ENCODE measurements around the gene CBFA2T3. TPM values are rescaled to one million over a fixed set of nuclear protein-coding genes. Genes with fewer than 3 reads are reported as not detected.

The CBFA2T3 gene
- total and polyA plus RNA-seq, 4 donors, result 0.18 to 9.4 (median 2.7) TPM

DNA sequence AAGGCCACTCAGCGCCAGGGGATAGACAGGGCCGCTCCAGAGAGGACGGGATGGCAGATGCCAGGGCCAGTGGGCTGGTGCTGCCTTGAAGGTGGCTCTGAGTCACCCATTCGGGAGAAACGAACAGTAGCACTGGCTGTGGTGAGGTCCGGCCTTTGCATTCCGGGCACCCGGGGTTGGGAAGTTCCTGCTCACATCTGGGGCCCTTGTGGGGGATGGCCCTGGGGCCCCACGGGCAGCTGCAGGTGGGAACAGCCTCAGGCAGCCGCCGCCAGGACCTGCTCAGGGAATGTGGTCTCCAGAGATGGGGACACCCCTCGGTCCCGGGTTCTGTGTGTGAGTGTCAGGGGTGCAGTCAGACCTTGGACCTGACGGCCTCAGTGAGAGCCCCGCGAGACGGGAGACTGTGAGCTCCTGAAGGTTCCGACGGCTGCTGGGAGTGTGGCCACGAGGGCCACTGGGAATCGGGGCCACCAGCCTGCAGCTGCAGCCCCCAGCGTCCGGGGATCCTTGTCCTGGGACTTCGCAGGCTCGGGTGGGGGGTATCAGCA, 1.4 kb downstream of the CBFA2T3 start:
- Histone ChIP-seq H3K4me1 (ENCODE audit: control insufficient read depth in 1 of 2, insufficient read depth in 2 of 2, low read length in 2 of 2) (no peaks in the 10 kb centered on the region), H3K9me3 (ENCODE audit: control insufficient read depth, low read length) (no peaks in the 10 kb centered on the region), H3K27ac (ENCODE audit: low read depth in 1 of 2, low read length in 2 of 2) (no peak overlapping the region), H3K36me3 (ENCODE audit: control insufficient read depth in 1 of 2, insufficient read depth in 2 of 2, low read length in 1 of 2) (no peaks in the 10 kb centered on the region), H3K4me3 (ENCODE audit: low read length in 2 of 2) (no peak overlapping the region), H3K27me3 (ENCODE audit: control insufficient read depth in 1 of 2, insufficient read depth in 2 of 2, low read length in 1 of 2) (no peaks in the 10 kb centered on the region)
- ATAC-seq (ENCODE audit: low FRiP score), result no peak
- no peak for DNase-seq
- WGBS, 2 donors, result 70 to 72% methylated on average over 25 of the region's 25 CpGs
- intact Hi-C loops (cut with DNase I), result no loop called here

DNA sequence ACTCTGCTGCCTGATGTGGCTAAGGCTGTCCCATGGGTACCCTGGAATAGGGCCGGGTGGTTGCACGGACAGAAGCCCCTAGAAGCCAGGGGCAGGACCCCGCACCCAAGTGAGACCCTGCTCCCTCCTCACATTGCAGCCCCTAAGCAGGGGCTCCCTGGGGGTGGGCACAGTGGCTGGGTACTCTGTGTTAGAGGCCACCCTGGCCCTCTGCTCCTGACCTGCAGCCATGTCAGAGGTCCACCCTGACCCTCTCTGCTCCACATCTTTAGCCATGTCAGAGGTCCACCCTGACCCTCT, 2.1 kb downstream of the CBFA2T3 start:
- no peaks in the 10 kb centered on the region for H3K4me1 ChIP-seq (ENCODE audit: control insufficient read depth in 1 of 2, insufficient read depth in 2 of 2, low read length in 2 of 2)
- H3K27ac ChIP-seq (ENCODE audit: low read depth in 1 of 2, low read length in 2 of 2), result no peak overlapping the region
- WGBS, 2 donors, result 70 to 78% methylated on average over 2 to 3 of the region's 3 CpGs
- intact Hi-C loops (cut with DNase I), result no loop called here
- ATAC-seq (ENCODE audit: low FRiP score), result no peak
- no peak for DNase-seq
- H3K9me3 ChIP-seq (ENCODE audit: control insufficient read depth, low read length), result no peaks in the 10 kb centered on the region
- H3K36me3 ChIP-seq (ENCODE audit: control insufficient read depth in 1 of 2, insufficient read depth in 2 of 2, low read length in 1 of 2), result no peaks in the 10 kb centered on the region
- no peaks in the 10 kb centered on the region for H3K27me3 ChIP-seq (ENCODE audit: control insufficient read depth in 1 of 2, insufficient read depth in 2 of 2, low read length in 1 of 2)
- no peak overlapping the region for H3K4me3 ChIP-seq (ENCODE audit: low read length in 2 of 2)

DNA sequence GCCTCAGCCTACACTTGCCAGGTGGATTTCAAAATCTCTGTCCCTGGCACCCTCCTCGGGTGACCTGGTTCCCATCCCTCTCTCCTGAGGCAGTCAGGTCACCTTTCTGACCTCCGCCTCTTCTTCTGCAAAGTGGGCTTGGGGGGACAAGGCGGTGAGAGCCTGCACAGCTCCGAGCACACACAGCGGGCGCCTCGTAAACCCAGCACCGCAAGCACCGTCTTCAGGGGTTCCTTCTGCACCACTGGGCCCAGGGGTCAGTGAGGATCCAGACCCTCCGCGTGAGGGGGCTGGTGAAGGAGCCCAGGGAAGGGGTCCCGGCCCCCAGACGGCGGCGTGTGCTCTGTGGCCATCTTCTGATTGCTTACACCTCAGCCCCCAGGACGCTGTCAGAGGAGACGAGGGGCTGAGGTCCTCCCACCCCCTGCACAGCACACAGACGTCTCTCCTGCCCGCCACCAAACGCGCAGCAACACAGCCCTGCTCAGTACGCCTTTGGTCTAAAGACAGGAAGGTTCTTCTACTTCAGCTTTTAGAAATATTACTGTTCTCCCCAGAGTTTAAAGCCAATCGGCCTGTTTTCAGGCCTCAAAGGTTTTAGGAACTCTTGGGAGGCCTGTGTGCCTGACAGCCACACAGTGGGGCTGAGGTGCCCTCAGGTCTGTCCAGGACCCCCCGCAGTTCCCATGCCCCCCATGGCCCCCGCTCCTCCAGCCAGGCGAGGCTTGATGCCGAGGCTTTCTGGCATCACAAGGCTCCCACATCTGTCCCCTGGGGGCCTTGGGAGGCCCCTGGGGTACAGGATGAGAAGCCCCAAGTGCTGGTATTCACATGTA, 2.7 kb downstream of the CBFA2T3 start:
- Histone ChIP-seq H3K27ac (ENCODE audit: low read depth in 1 of 2, low read length in 2 of 2) (no peak overlapping the region), H3K4me1 (ENCODE audit: control insufficient read depth in 1 of 2, insufficient read depth in 2 of 2, low read length in 2 of 2) (no peaks in the 10 kb centered on the region), H3K36me3 (ENCODE audit: control insufficient read depth in 1 of 2, insufficient read depth in 2 of 2, low read length in 1 of 2) (no peaks in the 10 kb centered on the region), H3K4me3 (ENCODE audit: low read length in 2 of 2) (no peak overlapping the region), H3K27me3 (ENCODE audit: control insufficient read depth in 1 of 2, insufficient read depth in 2 of 2, low read length in 1 of 2) (no peaks in the 10 kb centered on the region), H3K9me3 (ENCODE audit: control insufficient read depth, low read length) (no peaks in the 10 kb centered on the region)
- WGBS, 2 donors, result 74 to 76% methylated on average over 27 of the region's 27 CpGs
- DNase-seq (no peak), ATAC-seq (ENCODE audit: low FRiP score) (no peak)
- intact Hi-C loops (cut with DNase I), result no loop called here

DNA sequence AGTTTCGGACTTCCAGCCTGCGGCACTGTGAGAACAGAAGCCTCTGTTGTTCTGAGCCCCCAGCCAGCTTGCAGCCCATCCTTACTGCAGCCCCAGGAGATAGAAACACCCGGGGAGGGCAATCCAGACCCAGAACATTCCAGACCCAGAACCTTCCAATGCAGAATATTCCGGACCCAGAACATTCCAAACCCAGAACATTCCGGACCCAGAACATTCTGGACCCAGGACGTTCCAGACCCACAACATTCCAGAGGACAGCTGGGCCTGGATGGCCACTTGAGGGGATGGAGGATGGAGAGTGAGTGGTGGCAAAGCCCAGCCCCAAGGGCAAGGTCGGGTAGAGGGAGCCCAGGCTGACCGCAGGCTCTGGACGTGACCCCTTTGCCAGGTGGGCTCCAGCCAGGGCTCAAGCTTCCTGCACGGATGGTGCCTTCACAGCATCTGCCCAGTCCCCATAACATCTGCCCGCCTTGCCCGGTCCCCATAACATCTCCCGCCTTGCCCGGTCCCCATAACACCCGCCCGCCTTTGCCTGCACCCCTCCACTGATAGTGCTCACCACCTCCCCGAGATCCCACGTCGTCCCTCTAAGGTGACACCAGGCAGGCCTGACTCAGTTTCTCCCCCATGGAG, 3.5 kb downstream of the CBFA2T3 start:
- Histone ChIP-seq H3K36me3 (ENCODE audit: control insufficient read depth in 1 of 2, insufficient read depth in 2 of 2, low read length in 1 of 2) (no peaks in the 10 kb centered on the region), H3K27ac (ENCODE audit: low read depth in 1 of 2, low read length in 2 of 2) (no peak overlapping the region), H3K4me3 (ENCODE audit: low read length in 2 of 2) (no peak overlapping the region), H3K4me1 (ENCODE audit: control insufficient read depth in 1 of 2, insufficient read depth in 2 of 2, low read length in 2 of 2) (no peaks in the 10 kb centered on the region), H3K9me3 (ENCODE audit: control insufficient read depth, low read length) (no peaks in the 10 kb centered on the region), H3K27me3 (ENCODE audit: control insufficient read depth in 1 of 2, insufficient read depth in 2 of 2, low read length in 1 of 2) (no peaks in the 10 kb centered on the region)
- intact Hi-C loops (cut with DNase I), result no loop called here
- WGBS, 2 donors, result 81 to 82% methylated on average over 19 of the region's 19 CpGs
- no peak for ATAC-seq (ENCODE audit: low FRiP score)
- no peak for DNase-seq

DNA sequence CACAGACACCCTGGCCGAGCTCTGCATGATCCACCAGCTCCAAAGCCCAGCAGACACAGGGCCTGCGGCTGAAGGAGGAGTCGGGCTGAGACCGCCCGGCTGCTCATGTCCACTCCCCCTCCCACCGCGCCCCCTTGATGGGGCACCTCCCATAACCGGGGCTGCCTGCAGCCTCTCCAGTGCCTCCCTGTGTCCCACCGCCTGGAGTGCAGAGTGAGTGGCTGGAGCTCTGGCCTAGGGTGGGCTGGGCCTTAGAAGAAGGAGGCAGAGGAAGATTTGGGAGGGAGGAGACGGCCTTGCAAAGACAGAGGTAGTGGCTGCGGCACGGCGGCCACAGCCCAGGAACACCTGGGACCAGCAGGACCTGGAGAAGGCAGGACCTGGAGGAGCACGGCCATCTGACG, 4.0 kb downstream of the CBFA2T3 start:
- intact Hi-C loops (cut with DNase I), result no loop called here
- ATAC-seq (ENCODE audit: low FRiP score) (no peak), DNase-seq (no peak)
- 32 to 37% methylated on average over 15 of the region's 15 CpGs for WGBS, 2 donors
- no peak overlapping the region for H3K27ac ChIP-seq (ENCODE audit: low read depth in 1 of 2, low read length in 2 of 2)
- no peaks in the 10 kb centered on the region for H3K9me3 ChIP-seq (ENCODE audit: control insufficient read depth, low read length)
- H3K27me3 ChIP-seq (ENCODE audit: control insufficient read depth in 1 of 2, insufficient read depth in 2 of 2, low read length in 1 of 2), result no peaks in the 10 kb centered on the region
- H3K36me3 ChIP-seq (ENCODE audit: control insufficient read depth in 1 of 2, insufficient read depth in 2 of 2, low read length in 1 of 2), result no peaks in the 10 kb centered on the region
- H3K4me1 ChIP-seq (ENCODE audit: control insufficient read depth in 1 of 2, insufficient read depth in 2 of 2, low read length in 2 of 2), result no peaks in the 10 kb centered on the region
- H3K4me3 ChIP-seq (ENCODE audit: low read length in 2 of 2), result no peak overlapping the region

DNA sequence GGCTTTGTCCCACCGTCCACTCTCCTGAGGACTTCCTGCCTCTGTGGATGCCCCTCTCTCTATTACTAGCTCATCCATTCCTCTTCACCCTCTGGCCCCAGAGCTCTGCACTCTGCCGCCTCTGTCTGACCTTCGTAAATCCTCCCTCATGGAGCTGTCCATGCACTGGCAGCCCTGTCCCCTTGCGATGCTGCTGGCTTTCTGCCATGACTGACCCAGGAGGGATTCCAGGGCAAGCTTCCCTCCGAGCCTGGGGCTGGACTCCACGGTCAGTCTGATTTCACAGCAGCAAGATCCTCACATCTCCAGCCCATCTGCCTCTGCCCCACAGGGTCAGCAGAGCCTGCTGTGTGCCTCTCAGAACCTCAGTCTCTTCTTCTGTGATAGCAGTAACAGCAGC, 4.7 kb downstream of the CBFA2T3 start:
- no peak overlapping the region for H3K4me3 ChIP-seq (ENCODE audit: low read length in 2 of 2)
- no peak overlapping the region for H3K27ac ChIP-seq (ENCODE audit: low read depth in 1 of 2, low read length in 2 of 2)
- H3K36me3 ChIP-seq (ENCODE audit: control insufficient read depth in 1 of 2, insufficient read depth in 2 of 2, low read length in 1 of 2), result no peaks in the 10 kb centered on the region
- WGBS, 2 donors, result 11 to 21% methylated on average over 6 of the region's 6 CpGs
- ATAC-seq (ENCODE audit: low FRiP score) (no peak), DNase-seq (no peak)
- no peaks in the 10 kb centered on the region for H3K4me1 ChIP-seq (ENCODE audit: control insufficient read depth in 1 of 2, insufficient read depth in 2 of 2, low read length in 2 of 2)
- intact Hi-C loops (cut with DNase I), result no loop called here
- H3K27me3 ChIP-seq (ENCODE audit: control insufficient read depth in 1 of 2, insufficient read depth in 2 of 2, low read length in 1 of 2), result no peaks in the 10 kb centered on the region
- H3K9me3 ChIP-seq (ENCODE audit: control insufficient read depth, low read length), result no peaks in the 10 kb centered on the region

DNA sequence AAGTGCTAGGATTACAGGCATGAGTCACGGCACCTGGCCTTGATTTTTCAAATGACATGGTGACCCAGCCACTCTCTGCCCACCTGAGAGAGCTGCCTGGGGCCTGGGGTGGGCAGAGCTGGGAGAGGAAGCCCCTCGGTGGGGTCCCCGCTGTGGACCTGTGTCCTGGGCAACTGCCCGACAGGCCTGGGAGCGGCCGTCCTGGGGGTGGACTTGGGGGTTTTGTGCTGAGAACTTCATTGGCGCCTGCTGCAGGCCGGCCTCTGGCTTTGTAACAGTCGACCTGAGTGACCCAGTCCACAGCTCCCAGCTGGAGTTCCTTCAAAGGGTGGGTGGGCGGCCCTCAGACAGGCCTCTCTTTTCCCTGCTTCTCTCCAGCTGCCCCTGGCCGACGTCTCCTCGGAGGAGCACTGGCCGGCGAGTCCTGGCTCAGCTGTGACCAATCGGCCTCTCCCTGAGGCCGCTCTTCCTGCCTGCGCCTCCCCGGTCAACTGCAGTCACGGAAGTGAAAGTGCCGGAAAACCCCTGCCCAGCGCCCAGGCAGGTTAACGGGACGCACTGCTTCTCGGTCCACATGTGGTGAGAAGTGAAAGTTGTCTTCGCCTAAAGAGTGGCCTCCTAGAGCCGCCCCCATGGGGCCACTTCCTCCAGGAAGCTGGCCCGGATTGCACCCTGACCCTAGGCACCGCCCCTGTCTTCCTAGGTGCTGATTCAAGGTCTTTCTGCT, 5.5 kb downstream of the CBFA2T3 start:
- intact Hi-C loops (cut with DNase I), result no loop called here
- no peak overlapping the region for H3K27ac ChIP-seq (ENCODE audit: low read depth in 1 of 2, low read length in 2 of 2)
- DNase-seq (no peak), ATAC-seq (ENCODE audit: low FRiP score) (no peak)
- no peaks in the 10 kb centered on the region for H3K36me3 ChIP-seq (ENCODE audit: control insufficient read depth in 1 of 2, insufficient read depth in 2 of 2, low read length in 1 of 2)
- no peaks in the 10 kb centered on the region for H3K27me3 ChIP-seq (ENCODE audit: control insufficient read depth in 1 of 2, insufficient read depth in 2 of 2, low read length in 1 of 2)
- H3K4me3 ChIP-seq (ENCODE audit: low read length in 2 of 2), result no peak overlapping the region
- H3K9me3 ChIP-seq (ENCODE audit: control insufficient read depth, low read length), result no peaks in the 10 kb centered on the region
- H3K4me1 ChIP-seq (ENCODE audit: control insufficient read depth in 1 of 2, insufficient read depth in 2 of 2, low read length in 2 of 2), result no peaks in the 10 kb centered on the region
- 82 to 83% methylated on average over 29 of the region's 29 CpGs for WGBS, 2 donors

DNA sequence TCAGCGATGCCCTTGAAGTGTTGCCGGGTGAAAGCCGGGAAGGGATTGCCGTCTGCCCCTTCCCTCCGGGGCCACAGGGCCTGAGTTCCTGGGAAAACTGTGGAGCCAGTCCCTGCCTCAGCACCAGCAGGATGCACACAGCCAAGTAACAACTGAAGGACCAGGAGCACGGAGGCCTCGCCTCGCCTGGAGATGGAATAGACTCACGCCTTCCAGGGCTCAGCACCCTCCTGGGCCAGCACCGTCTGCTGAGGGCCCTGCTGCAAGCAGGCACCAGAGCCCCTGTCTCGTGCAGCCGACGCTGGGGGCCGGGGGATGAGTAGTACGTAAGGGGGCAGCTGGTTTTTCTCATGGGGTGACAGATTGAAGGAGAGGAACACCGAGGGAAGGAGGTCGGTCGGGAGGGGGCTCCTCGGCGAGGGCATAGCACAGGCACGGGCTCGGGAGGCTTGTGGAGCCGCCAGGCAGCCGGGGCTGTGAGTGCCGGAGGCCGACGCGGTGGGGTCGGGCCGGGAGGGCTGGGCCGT, 6.4 kb downstream of the CBFA2T3 start:
- DNase-seq (no peak), ATAC-seq (ENCODE audit: low FRiP score) (no peak)
- Histone ChIP-seq H3K27ac (ENCODE audit: low read depth in 1 of 2, low read length in 2 of 2) (no peak overlapping the region), H3K27me3 (ENCODE audit: control insufficient read depth in 1 of 2, insufficient read depth in 2 of 2, low read length in 1 of 2) (no peaks in the 10 kb centered on the region), H3K36me3 (ENCODE audit: control insufficient read depth in 1 of 2, insufficient read depth in 2 of 2, low read length in 1 of 2) (no peaks in the 10 kb centered on the region), H3K9me3 (ENCODE audit: control insufficient read depth, low read length) (no peaks in the 10 kb centered on the region), H3K4me1 (ENCODE audit: control insufficient read depth in 1 of 2, insufficient read depth in 2 of 2, low read length in 2 of 2) (no peaks in the 10 kb centered on the region), H3K4me3 (ENCODE audit: low read length in 2 of 2) (no peak overlapping the region)
- intact Hi-C loops (cut with DNase I), result no loop called here
- WGBS, 2 donors, result 66 to 74% methylated on average over 31 of the region's 31 CpGs

All from aorta (tissue), 5 donors.